ENCODE results near the gene EXOC1L. TPM values are rescaled to one million over a fixed set of nuclear protein-coding genes. Genes with fewer than 3 reads are reported as not detected.

Gene EXOC1L
- total RNA-seq, 1 donor from 2014 or later = not detected

DNA sequence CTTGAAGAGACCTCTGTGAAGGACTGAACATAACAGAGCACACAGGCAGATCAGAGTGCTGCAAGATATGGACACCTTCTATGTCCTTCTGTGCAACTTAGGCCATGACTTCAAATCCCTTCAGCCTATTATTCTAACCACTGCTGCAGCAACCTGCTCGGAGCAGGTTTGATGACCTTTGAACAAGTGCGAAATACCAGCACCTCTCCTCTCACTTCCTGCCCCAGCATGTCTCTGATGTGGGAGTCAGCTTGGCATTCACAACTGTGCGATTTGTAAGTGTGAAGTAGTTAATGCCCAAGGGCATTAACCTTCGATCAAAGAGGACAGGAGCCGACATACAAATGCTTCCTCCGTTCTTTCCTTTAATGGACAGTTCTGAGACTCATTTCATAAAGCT, 32.3 kb downstream of the EXOC1L start:
- Histone ChIP-seq H3K27me3 (no peaks in the 10 kb centered on the region), H3K4me3 (no peak overlapping the region), H3K9me3 (no peaks in the 10 kb centered on the region), H3K36me3 (no peaks in the 10 kb centered on the region), H3K4me1 (peaks cover 10% of the 10 kb centered on the region), H3K27ac (no peak overlapping the region)
- intact Hi-C loops (cut with DNase I) = no loop called here
- TF ChIP-seq, protein P1, sequence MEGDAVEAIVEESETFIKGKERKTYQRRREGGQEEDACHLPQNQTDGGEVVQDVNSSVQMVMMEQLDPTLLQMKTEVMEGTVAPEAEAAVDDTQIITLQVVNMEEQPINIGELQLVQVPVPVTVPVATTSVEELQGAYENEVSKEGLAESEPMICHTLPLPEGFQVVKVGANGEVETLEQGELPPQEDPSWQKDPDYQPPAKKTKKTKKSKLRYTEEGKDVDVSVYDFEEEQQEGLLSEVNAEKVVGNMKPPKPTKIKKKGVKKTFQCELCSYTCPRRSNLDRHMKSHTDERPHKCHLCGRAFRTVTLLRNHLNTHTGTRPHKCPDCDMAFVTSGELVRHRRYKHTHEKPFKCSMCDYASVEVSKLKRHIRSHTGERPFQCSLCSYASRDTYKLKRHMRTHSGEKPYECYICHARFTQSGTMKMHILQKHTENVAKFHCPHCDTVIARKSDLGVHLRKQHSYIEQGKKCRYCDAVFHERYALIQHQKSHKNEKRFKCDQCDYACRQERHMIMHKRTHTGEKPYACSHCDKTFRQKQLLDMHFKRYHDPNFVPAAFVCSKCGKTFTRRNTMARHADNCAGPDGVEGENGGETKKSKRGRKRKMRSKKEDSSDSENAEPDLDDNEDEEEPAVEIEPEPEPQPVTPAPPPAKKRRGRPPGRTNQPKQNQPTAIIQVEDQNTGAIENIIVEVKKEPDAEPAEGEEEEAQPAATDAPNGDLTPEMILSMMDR (IDR thresholded peaks at IDR 0.05) = no peak
- DNase-seq = no peak
- ATAC-seq = no peak

- no peaks in the 10 kb centered on the region for H3K27me3 ChIP-seq
- DNase-seq = peak; percentile 100
- peaks cover 3% of the 10 kb centered on the region for H3K36me3 ChIP-seq
- TF ChIP-seq, protein P1 (IDR thresholded peaks at IDR 0.05) = no peak
- H3K4me3 ChIP-seq = peak within 1 kb of the TSS; percentile 92
- ATAC-seq = peak; percentile 100
- H3K9me3 ChIP-seq = no peaks in the 10 kb centered on the region
- intact Hi-C loops (cut with DNase I) = no loop called here
- peaks cover 10% of the 10 kb centered on the region for H3K4me1 ChIP-seq
- peak within 1 kb of the TSS; percentile 90 for H3K27ac ChIP-seq
Measured at GRCh38 chr4:55853484-55854046, 34.0 kb downstream of the EXOC1L start, which contains the start of gene EXOC1. TSS of gene EXOC1 (plus strand) at chr4:55853648. CDS start at chr4:55858324, 4,676 bp downstream.

- Histone ChIP-seq H3K4me1 (peaks cover 10% of the 10 kb centered on the region), H3K27me3 (no peaks in the 10 kb centered on the region), H3K27ac (peak overlapping the region; percentile 90), H3K36me3 (peaks cover 8% of the 10 kb centered on the region), H3K9me3 (no peaks in the 10 kb centered on the region), H3K4me3 (peak overlapping the region; percentile 92)
- intact Hi-C loops (cut with DNase I) = no loop called here
- ATAC-seq (no peak), DNase-seq (no peak)
- TF ChIP-seq, protein P1 (IDR thresholded peaks at IDR 0.05) = no peak
Measured at GRCh38 chr4:55854129-55854528, 34.5 kb downstream of the EXOC1L start.

DNA sequence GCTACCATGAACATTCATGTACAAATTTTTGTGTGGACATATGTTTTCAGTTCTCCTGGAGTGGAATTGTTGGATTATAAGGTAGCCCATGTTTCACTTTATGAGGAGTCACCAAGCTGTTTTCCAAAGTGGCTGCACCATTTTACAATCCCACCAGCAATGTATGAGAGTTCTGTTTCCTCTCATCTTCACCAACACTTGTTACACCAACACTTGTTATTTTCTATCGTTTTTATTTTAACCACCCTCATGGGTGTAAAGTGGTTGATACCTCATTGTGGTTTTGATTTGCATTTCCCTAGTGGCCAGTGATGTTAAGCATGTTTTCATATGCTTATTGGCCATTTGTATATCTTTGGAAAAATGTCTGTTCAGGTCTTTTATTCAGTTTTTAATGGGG, 38.0 kb downstream of the EXOC1L start:
- Histone ChIP-seq H3K27me3 (no peaks in the 10 kb centered on the region), H3K27ac (no peak overlapping the region), H3K4me3 (no peak overlapping the region), H3K36me3 (peaks cover 40% of the 10 kb centered on the region), H3K9me3 (no peaks in the 10 kb centered on the region), H3K4me1 (peaks cover 10% of the 10 kb centered on the region)
- intact Hi-C loops (cut with DNase I) = no loop called here
- ATAC-seq = no peak
- TF ChIP-seq, protein P1 (IDR thresholded peaks at IDR 0.05) = no peak
- no peak for DNase-seq

GRCh38 chr4:55859711-55860110, 40.1 kb downstream of the EXOC1L start:
- H3K27me3 ChIP-seq = no peaks in the 10 kb centered on the region
- H3K36me3 ChIP-seq = peaks cover 60% of the 10 kb centered on the region
- no peak for ATAC-seq
- DNase-seq = no peak
- peaks cover 4% of the 10 kb centered on the region for H3K4me1 ChIP-seq
- intact Hi-C loops (cut with DNase I) = no loop called here
- no peak overlapping the region for H3K4me3 ChIP-seq
- H3K9me3 ChIP-seq = no peaks in the 10 kb centered on the region
- TF ChIP-seq, protein P1 (IDR thresholded peaks at IDR 0.05) = no peak
- no peak overlapping the region for H3K27ac ChIP-seq

Data from upper lobe of right lung (tissue), 1 donor.